GM12801 (cell line): ENCODE data around the gene NUB1.

ENCODE experiments used
- TF ChIP-seq, protein P1 (sequence below): IDR thresholded peaks from one replicate; pipeline ENCODE4 v1.5.1; 2011; ENCODE audit warnings: control low read depth; ENCODE audit not compliant: insufficient read length; ENCODE audit errors: extremely low read depth

NUB1 gene

GRCh38 chr7:151387161-151388006, 45.8 kb downstream of the NUB1 start:
- TF ChIP-seq, protein P1, sequence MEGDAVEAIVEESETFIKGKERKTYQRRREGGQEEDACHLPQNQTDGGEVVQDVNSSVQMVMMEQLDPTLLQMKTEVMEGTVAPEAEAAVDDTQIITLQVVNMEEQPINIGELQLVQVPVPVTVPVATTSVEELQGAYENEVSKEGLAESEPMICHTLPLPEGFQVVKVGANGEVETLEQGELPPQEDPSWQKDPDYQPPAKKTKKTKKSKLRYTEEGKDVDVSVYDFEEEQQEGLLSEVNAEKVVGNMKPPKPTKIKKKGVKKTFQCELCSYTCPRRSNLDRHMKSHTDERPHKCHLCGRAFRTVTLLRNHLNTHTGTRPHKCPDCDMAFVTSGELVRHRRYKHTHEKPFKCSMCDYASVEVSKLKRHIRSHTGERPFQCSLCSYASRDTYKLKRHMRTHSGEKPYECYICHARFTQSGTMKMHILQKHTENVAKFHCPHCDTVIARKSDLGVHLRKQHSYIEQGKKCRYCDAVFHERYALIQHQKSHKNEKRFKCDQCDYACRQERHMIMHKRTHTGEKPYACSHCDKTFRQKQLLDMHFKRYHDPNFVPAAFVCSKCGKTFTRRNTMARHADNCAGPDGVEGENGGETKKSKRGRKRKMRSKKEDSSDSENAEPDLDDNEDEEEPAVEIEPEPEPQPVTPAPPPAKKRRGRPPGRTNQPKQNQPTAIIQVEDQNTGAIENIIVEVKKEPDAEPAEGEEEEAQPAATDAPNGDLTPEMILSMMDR: no peak

DNA sequence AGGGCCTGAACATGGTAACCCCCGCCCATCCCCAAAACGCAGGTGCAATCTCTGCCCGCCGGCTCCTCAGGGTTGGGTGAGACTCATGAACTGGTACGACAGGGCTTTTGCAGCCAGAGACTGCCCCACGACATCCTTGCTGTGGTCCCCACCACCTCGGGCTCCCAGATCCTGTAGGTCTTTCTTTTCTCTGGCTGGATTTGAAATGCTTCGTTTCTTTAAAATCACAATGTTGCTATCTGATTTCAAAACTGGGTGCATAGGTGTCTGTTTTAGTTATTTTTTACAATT, 46.3 kb downstream of the NUB1 start:
- TF ChIP-seq, protein P1: no peak

GRCh38 chr7:151388430-151388829, 46.8 kb downstream of the NUB1 start:
- TF ChIP-seq, protein P1: no peak

GRCh38 chr7:151389096-151389767, 47.6 kb downstream of the NUB1 start:
- TF ChIP-seq, protein P1: no peak

GRCh38 chr7:151389768-151390597, 48.4 kb downstream of the NUB1 start:
- TF ChIP-seq, protein P1: no peak

- TF ChIP-seq, protein P1: no peak
Observed at GRCh38 chr7:151390598-151391357, 49.2 kb downstream of the NUB1 start.
